NCI-H345 (cell line): ENCODE data around the gene RAB35.

Experiments used
- DNase-seq: peaks from one replicate; lab custom pipeline; 2025; lab: John Stamatoyannopoulos, UW

Gene RAB35

GRCh38 chr12:120086801-120087621 lies 29.5 kb downstream of the RAB35 start:
- DNase-seq: peak; percentile 99

- DNase-seq: no peak
These were observed 30.5 kb downstream of the RAB35 start for GRCh38 chr12:120085920-120086645.

GRCh38 chr12:120081641-120082040 lies 34.9 kb downstream of the RAB35 start:
- no peak for DNase-seq

- DNase-seq: no peak
These were observed 36.8 kb downstream of the RAB35 start for GRCh38 chr12:120079411-120080400.

GRCh38 chr12:120078868-120079267 lies 37.7 kb downstream of the RAB35 start:
- DNase-seq: no peak

GRCh38 chr12:120077260-120077659 lies 39.3 kb downstream of the RAB35 start:
- DNase-seq: no peak

- DNase-seq: no peak
These were observed 39.9 kb downstream of the RAB35 start for GRCh38 chr12:120076651-120077050.

GRCh38 chr12:120075034-120075616 lies 41.4 kb downstream of the RAB35 start:
- no peak for DNase-seq

GRCh38 chr12:120072472-120073249 lies 43.9 kb downstream of the RAB35 start:
- DNase-seq: no peak

GRCh38 chr12:120071493-120072020 lies 45.0 kb downstream of the RAB35 start:
- no peak for DNase-seq

- no peak for DNase-seq
These were observed 47.3 kb downstream of the RAB35 start for GRCh38 chr12:120069278-120069677.

- no peak for DNase-seq
These were observed 48.7 kb downstream of the RAB35 start for GRCh38 chr12:120067901-120068300.

GRCh38 chr12:120067084-120067869 lies 49.3 kb downstream of the RAB35 start:
- no peak for DNase-seq

- DNase-seq: no peak
These were observed 50.2 kb downstream of the RAB35 start for GRCh38 chr12:120066341-120066740.

GRCh38 chr12:120065472-120065871 lies 51.1 kb downstream of the RAB35 start:
- DNase-seq: no peak

- no peak for DNase-seq
These were observed 52.3 kb downstream of the RAB35 start for GRCh38 chr12:120064054-120064940.

- no peak for DNase-seq
These were observed 53.5 kb downstream of the RAB35 start for GRCh38 chr12:120062976-120063579.

GRCh38 chr12:120061575-120062214 lies 54.9 kb downstream of the RAB35 start:
- DNase-seq: no peak
